ENCODE data around the gene CDK6.

Gene CDK6

DNA sequence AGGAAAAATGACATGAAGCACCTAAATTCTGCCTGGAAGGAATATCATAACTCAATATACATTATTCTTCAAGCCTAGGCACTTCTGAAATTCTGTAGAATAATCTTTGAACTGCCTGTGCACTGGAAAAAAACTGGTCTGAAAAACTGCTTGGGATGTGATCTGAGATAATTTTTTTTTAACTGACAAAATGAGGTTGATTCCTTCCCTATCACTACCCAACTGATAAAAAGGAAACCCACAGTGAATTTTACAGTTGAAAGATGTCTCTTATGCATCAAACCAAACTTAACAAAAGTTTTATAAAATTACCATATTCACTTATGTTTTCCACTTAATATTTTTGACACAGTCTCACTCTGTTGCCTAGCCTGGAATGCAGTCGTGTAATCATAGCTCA is 179.0 kb downstream of the CDK6 start:
- TF ChIP-seq, protein P1, sequence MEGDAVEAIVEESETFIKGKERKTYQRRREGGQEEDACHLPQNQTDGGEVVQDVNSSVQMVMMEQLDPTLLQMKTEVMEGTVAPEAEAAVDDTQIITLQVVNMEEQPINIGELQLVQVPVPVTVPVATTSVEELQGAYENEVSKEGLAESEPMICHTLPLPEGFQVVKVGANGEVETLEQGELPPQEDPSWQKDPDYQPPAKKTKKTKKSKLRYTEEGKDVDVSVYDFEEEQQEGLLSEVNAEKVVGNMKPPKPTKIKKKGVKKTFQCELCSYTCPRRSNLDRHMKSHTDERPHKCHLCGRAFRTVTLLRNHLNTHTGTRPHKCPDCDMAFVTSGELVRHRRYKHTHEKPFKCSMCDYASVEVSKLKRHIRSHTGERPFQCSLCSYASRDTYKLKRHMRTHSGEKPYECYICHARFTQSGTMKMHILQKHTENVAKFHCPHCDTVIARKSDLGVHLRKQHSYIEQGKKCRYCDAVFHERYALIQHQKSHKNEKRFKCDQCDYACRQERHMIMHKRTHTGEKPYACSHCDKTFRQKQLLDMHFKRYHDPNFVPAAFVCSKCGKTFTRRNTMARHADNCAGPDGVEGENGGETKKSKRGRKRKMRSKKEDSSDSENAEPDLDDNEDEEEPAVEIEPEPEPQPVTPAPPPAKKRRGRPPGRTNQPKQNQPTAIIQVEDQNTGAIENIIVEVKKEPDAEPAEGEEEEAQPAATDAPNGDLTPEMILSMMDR (IDR thresholded peaks at IDR 0.05) = no peak
- Histone ChIP-seq H3K4me3 (ENCODE audit: low read depth, low read length) (no peak overlapping the region), H3K36me3 (ENCODE audit: control insufficient read depth, insufficient read depth, low read length) (no peaks in the 10 kb centered on the region), H3K4me2 (ENCODE audit: low read length) (no peak overlapping the region), H3K9ac (no peak overlapping the region), H3K27ac (peak overlapping the region; percentile 88), H3K27me3 (ENCODE audit: control insufficient read depth, insufficient read depth, low read length) (no peaks in the 10 kb centered on the region), H2AFZ (no peak overlapping the region), H3K4me1 (peaks cover 41% of the 10 kb centered on the region), H3K9me3 (ENCODE audit: control insufficient read depth, low read length) (no peaks in the 10 kb centered on the region), H3K79me2 (peaks cover 25% of the 10 kb centered on the region)

- H3K9me3 ChIP-seq (ENCODE audit: control insufficient read depth, low read length) = no peaks in the 10 kb centered on the region
- no peak overlapping the region for H3K4me2 ChIP-seq (ENCODE audit: low read length)
- no peak overlapping the region for H3K4me3 ChIP-seq (ENCODE audit: low read depth, low read length)
- H3K4me1 ChIP-seq = peaks cover 49% of the 10 kb centered on the region
- peak overlapping the region; percentile 88 for H3K27ac ChIP-seq
- H2AFZ ChIP-seq = no peak overlapping the region
- no peak overlapping the region for H3K9ac ChIP-seq
- no peaks in the 10 kb centered on the region for H3K36me3 ChIP-seq (ENCODE audit: control insufficient read depth, insufficient read depth, low read length)
- TF ChIP-seq, protein P1 (IDR thresholded peaks at IDR 0.05) = no peak
- H3K79me2 ChIP-seq = peaks cover 17% of the 10 kb centered on the region
- H3K27me3 ChIP-seq (ENCODE audit: control insufficient read depth, insufficient read depth, low read length) = no peaks in the 10 kb centered on the region
Measured at GRCh38 chr7:92656121-92656520, 180.3 kb downstream of the CDK6 start.

GRCh38 chr7:92655346-92655884 is 181.0 kb downstream of the CDK6 start:
- Histone ChIP-seq H3K27me3 (ENCODE audit: control insufficient read depth, insufficient read depth, low read length) (no peaks in the 10 kb centered on the region), H3K9me3 (ENCODE audit: control insufficient read depth, low read length) (no peaks in the 10 kb centered on the region), H3K36me3 (ENCODE audit: control insufficient read depth, insufficient read depth, low read length) (no peaks in the 10 kb centered on the region), H3K4me3 (ENCODE audit: low read depth, low read length) (no peak overlapping the region), H3K9ac (no peak overlapping the region), H2AFZ (no peak overlapping the region), H3K27ac (peak overlapping the region; percentile 88), H3K4me1 (peaks cover 45% of the 10 kb centered on the region), H3K4me2 (ENCODE audit: low read length) (no peak overlapping the region), H3K79me2 (peaks cover 16% of the 10 kb centered on the region)
- TF ChIP-seq, protein P1 (IDR thresholded peaks at IDR 0.05) = no peak

DNA sequence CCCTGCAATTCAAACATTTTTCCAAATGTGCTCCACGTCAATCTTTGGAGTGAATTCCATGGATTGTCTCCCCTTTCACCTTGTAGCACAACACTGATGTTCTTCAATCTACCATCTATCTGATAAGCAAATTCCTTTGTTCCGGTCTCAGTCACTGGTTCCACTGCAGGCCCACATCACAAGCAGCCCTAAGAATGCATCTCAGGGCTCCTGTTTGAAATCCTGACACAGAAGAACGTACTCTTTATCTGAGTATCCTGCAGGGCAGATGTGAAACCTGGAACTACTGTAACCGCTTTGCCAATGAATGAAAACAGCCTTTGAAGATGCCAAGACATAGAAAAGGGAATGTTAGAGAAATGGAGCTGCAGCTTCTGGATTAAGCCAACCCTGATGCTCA is 183.2 kb downstream of the CDK6 start:
- no peak overlapping the region for H3K4me3 ChIP-seq (ENCODE audit: low read depth, low read length)
- peaks cover 9% of the 10 kb centered on the region for H3K79me2 ChIP-seq
- H3K4me2 ChIP-seq (ENCODE audit: low read length) = no peak overlapping the region
- TF ChIP-seq, protein P1 (IDR thresholded peaks at IDR 0.05) = no peak
- no peaks in the 10 kb centered on the region for H3K36me3 ChIP-seq (ENCODE audit: control insufficient read depth, insufficient read depth, low read length)
- H3K9me3 ChIP-seq (ENCODE audit: control insufficient read depth, low read length) = no peaks in the 10 kb centered on the region
- peaks cover 44% of the 10 kb centered on the region for H3K4me1 ChIP-seq
- H3K27ac ChIP-seq = peak overlapping the region; percentile 88
- no peak overlapping the region for H3K9ac ChIP-seq
- no peaks in the 10 kb centered on the region for H3K27me3 ChIP-seq (ENCODE audit: control insufficient read depth, insufficient read depth, low read length)
- no peak overlapping the region for H2AFZ ChIP-seq

- no peaks in the 10 kb centered on the region for H3K9me3 ChIP-seq (ENCODE audit: control insufficient read depth, low read length)
- H3K27ac ChIP-seq = peak overlapping the region; percentile 88
- no peak overlapping the region for H3K4me2 ChIP-seq (ENCODE audit: low read length)
- H3K4me3 ChIP-seq (ENCODE audit: low read depth, low read length) = no peak overlapping the region
- H3K27me3 ChIP-seq (ENCODE audit: control insufficient read depth, insufficient read depth, low read length) = no peaks in the 10 kb centered on the region
- TF ChIP-seq, protein P1 (IDR thresholded peaks at IDR 0.05) = no peak
- peaks cover 5% of the 10 kb centered on the region for H3K79me2 ChIP-seq
- H3K36me3 ChIP-seq (ENCODE audit: control insufficient read depth, insufficient read depth, low read length) = no peaks in the 10 kb centered on the region
- H3K4me1 ChIP-seq = peaks cover 44% of the 10 kb centered on the region
- no peak overlapping the region for H3K9ac ChIP-seq
- no peak overlapping the region for H2AFZ ChIP-seq
Measured at GRCh38 chr7:92652536-92652935, 183.8 kb downstream of the CDK6 start.
